CD14-positive monocyte (primary cell): ENCODE results near the gene RARRES1. TPM values are rescaled to one million over a fixed set of nuclear protein-coding genes. Genes with fewer than 3 reads are reported as not detected.

Experiments
- DNase-seq, 3 donors: peaks; one replicate each; pipeline ENCODE4 v3.0.0-alpha.2; 2011 to 2022
- H2AFZ ChIP-seq: 2 replicates; pipeline ENCODE4 v1.6.0; 2012; ENCODE audit warnings: mild to moderate bottlenecking, low read depth, low read length, inconsistent platforms; ENCODE audit not compliant: insufficient read depth, poor library complexity, severe bottlenecking
- H3K27ac ChIP-seq, 2 donors: 1 replicate in 1 of 2; 2 replicates in 1 of 2; pipeline ENCODE4 v1.5.1; 2012 to 2013; ENCODE audit warnings: low read length in 2 of 2, control low read depth in 1 of 2, inconsistent platforms in 1 of 2, low read depth in 1 of 2, mild to moderate bottlenecking in 1 of 2
- H3K27me3 ChIP-seq, 2 donors: one replicate each; pipeline versions ENCODE4 v1.6.0 to v1.6.1; 2011 to 2013; ENCODE audit warnings: low read length in 2 of 2; ENCODE audit not compliant: control insufficient read depth in 2 of 2, insufficient read depth in 2 of 2
- H3K36me3 ChIP-seq, 2 donors: replicated peaks in 1 of 2; 1 replicate in 1 of 2; 2 replicates in 1 of 2; pipeline versions ENCODE4 v1.5.1 to v1.6.1; 2012 to 2013; ENCODE audit warnings: low read length in 2 of 2, control low read depth in 1 of 2, inconsistent platforms in 1 of 2, mild to moderate bottlenecking in 1 of 2; ENCODE audit not compliant: insufficient read depth in 2 of 2, control insufficient read depth in 1 of 2
- H3K4me1 ChIP-seq, 2 donors: 1 replicate in 1 of 2; 2 replicates in 1 of 2; pipeline versions ENCODE4 v1.5.1 to v1.6.1; 2012 to 2013; ENCODE audit warnings: low read length in 2 of 2, control low read depth in 1 of 2, inconsistent platforms in 1 of 2, mild to moderate bottlenecking in 1 of 2, moderate library complexity in 1 of 2; ENCODE audit not compliant: insufficient read depth in 2 of 2, control insufficient read depth in 1 of 2
- H3K4me2 ChIP-seq: replicated peaks from 2 replicates; pipeline ENCODE3; 2012; ENCODE audit warnings: low read length, moderate library complexity, mild to moderate bottlenecking; ENCODE audit not compliant: poor library complexity, severe bottlenecking; ENCODE audit errors: extremely low read depth
- H3K4me3 ChIP-seq, 3 experiments: fragments of 200-600 bp in 1 of 3; sonication (generic) in 1 of 3; replicated peaks in 1 of 3; 1 replicate in 2 of 3; 2 replicates in 1 of 3; pipeline ENCODE4 v1.5.1; 2011 to 2013; ENCODE audit warnings: low read length in 3 of 3, mild to moderate bottlenecking in 3 of 3, control low read depth in 2 of 3, low read depth in 2 of 3, inconsistent platforms in 1 of 3, moderate library complexity in 1 of 3
- H3K79me2 ChIP-seq: 2 replicates; pipeline ENCODE4 v1.6.0; 2012; ENCODE audit warnings: mild to moderate bottlenecking, control low read depth, inconsistent platforms, low read length, moderate library complexity; ENCODE audit not compliant: insufficient read depth
- H3K9ac ChIP-seq: 2 replicates; pipeline ENCODE4 v1.6.0; 2017; ENCODE audit warnings: low read length, mild to moderate bottlenecking; ENCODE audit not compliant: insufficient read depth, poor library complexity, severe bottlenecking
- H3K9me3 ChIP-seq, 2 donors: replicated peaks in 1 of 2; 1 replicate in 1 of 2; 2 replicates in 1 of 2; pipeline versions ENCODE4 v1.5.1 to v1.6.1; 2012 to 2013; ENCODE audit warnings: low read length in 2 of 2, control low read depth in 1 of 2; ENCODE audit not compliant: control insufficient read depth in 1 of 2, insufficient read depth in 1 of 2
- H4K20me1 ChIP-seq: 2 replicates; pipeline ENCODE4 v1.6.0; 2012; ENCODE audit warnings: mild to moderate bottlenecking, low read length, control low read depth, moderate library complexity; ENCODE audit not compliant: insufficient read depth
- H3K27ac Mint-ChIP-seq, 7 donors: one replicate each; pipeline ENCODE4 v1.8.0; 2020; ENCODE audit warnings: mild to moderate bottlenecking in 7 of 7, mixed read lengths in 7 of 7, moderate library complexity in 6 of 7, inconsistent platforms in 2 of 7
- H3K27me3 Mint-ChIP-seq, 3 donors: one replicate each; pipeline ENCODE4 v1.8.0; 2021 to 2022; ENCODE audit warnings: low read depth in 3 of 3, mild to moderate bottlenecking in 3 of 3, mixed read lengths in 3 of 3, moderate library complexity in 3 of 3, inconsistent platforms in 1 of 3
- H3K36me3 Mint-ChIP-seq, 2 donors: one replicate each; pipeline ENCODE4 v1.8.0; 2020; ENCODE audit warnings: mixed read lengths in 2 of 2, inconsistent platforms in 1 of 2, mild to moderate bottlenecking in 1 of 2
- H3K4me1 Mint-ChIP-seq: one replicate; pipeline ENCODE4 v1.8.0; 2020; ENCODE audit warnings: mild to moderate bottlenecking, mixed read lengths
- H3K4me3 Mint-ChIP-seq, 2 donors: one replicate each; pipeline ENCODE4 v1.8.0; 2020; ENCODE audit warnings: mild to moderate bottlenecking in 2 of 2, mixed read lengths in 2 of 2, moderate library complexity in 1 of 2
- H3K9me3 Mint-ChIP-seq, 7 donors: one replicate each; pipeline ENCODE4 v1.8.0; 2020 to 2022; ENCODE audit warnings: mixed read lengths in 7 of 7, mild to moderate bottlenecking in 6 of 7, moderate library complexity in 6 of 7, inconsistent platforms in 2 of 7
- WGBS: methylation state at CpG from one replicate; pipeline ENCODE4 v1.1.5; 2013; ENCODE audit warnings: missing lambda C conversion rate; ENCODE audit not compliant: insufficient coverage; 5-methylcytosine and 5-hydroxymethylcytosine counted together
- intact Hi-C, 2 donors: fragments of 100-400 bp; cut with micrococcal nuclease; formaldehyde crosslinking; loops; one replicate each; pipeline versions ENCODE4 v1.15.0 to v1.15.1; 2023
- polyA plus RNA-seq, 3 donors: library from polyadenylated mRNA; depleted of rRNA in 1 of 3; unstranded in 2 of 3; stranded (reverse) in 1 of 3; fragments of 300-500 nt in 2 of 3; fragments of >200 nt in 1 of 3; fragmentation: Illumina TruSeq in 2 of 3; gene quantifications; 1 replicate in 2 of 3; 2 replicates in 1 of 3; pipeline ENCODE4 v1.2.3, GENCODE V29; 2012 to 2021
- TF ChIP-seq, protein P1 (sequence below): fragments of 200-600 bp; IDR thresholded peaks from one replicate; pipeline ENCODE4 v1.8.0; 2022; ENCODE audit warnings: antibody characterized with exemption, mild to moderate bottlenecking

The RARRES1 gene
- polyA plus RNA-seq, 3 donors: not detected

DNA sequence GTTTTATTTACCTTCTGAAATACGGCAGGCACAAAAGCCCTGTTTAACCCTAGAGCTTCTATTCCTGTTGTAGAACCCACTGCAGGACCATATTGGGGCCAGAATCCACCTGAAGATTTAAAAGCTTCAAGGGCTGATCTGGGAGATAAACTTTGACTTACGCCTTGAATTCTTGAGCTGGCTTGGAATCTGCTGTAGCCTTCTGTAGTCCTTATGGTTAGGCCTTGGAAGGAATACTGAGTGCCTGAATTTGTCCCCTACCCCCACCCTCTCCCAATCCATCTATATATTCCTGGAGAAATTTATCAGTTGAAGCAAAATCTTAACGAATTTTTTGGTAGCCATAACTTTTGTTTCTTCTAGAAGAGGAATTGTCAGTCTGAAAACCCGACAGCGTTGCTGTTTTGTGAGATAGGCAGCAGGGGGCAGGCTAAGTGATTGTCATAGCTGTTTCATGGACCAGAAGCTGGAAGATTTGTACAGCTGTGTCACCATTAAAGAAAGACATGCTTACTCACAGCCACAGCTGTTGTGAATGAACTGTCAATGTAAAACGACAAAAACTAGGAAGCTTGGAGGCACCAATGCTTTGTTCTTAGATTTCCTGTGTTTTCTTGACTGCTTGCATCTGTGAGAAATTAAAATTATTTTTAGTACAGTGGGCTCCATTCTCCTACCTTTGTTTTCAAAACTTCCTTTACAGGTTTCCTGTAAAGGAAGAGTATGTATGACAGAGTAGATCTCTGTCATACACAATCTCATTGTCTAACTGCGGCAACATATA, 72.6 kb downstream of the RARRES1 start:
- Mint-ChIP-seq H3K4me1 (no peaks in the 10 kb centered on the region), H3K9me3 (no peaks in the 10 kb centered on the region), H3K27me3 (no peaks in the 10 kb centered on the region), H3K36me3 (peaks cover 66 to 78% of the 10 kb centered on the region in 2 donors), H3K4me3 (no peak overlapping the region), H3K27ac (peak overlapping the region in 1 of 7 donors; percentile 19)
- 14% methylated on average over 3 of the region's 7 CpGs for WGBS
- TF ChIP-seq, protein P1, sequence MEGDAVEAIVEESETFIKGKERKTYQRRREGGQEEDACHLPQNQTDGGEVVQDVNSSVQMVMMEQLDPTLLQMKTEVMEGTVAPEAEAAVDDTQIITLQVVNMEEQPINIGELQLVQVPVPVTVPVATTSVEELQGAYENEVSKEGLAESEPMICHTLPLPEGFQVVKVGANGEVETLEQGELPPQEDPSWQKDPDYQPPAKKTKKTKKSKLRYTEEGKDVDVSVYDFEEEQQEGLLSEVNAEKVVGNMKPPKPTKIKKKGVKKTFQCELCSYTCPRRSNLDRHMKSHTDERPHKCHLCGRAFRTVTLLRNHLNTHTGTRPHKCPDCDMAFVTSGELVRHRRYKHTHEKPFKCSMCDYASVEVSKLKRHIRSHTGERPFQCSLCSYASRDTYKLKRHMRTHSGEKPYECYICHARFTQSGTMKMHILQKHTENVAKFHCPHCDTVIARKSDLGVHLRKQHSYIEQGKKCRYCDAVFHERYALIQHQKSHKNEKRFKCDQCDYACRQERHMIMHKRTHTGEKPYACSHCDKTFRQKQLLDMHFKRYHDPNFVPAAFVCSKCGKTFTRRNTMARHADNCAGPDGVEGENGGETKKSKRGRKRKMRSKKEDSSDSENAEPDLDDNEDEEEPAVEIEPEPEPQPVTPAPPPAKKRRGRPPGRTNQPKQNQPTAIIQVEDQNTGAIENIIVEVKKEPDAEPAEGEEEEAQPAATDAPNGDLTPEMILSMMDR: peak; percentile 72
- peaks cover 76 to 92% of the 10 kb centered on the region in 2 donors for H3K36me3 ChIP-seq
- H3K4me2 ChIP-seq: no peak overlapping the region
- peak; percentile 31 to 51 (median 44) for DNase-seq
- H3K9me3 ChIP-seq: no peaks in the 10 kb centered on the region
- no peaks in the 10 kb centered on the region for H3K4me1 ChIP-seq
- intact Hi-C loops: loop anchor here (5.0 kb wide), 1 partner anchor 128 kb away; no protein-coding TSS in a partner anchor
- H3K9ac ChIP-seq: no peak overlapping the region
- no peaks in the 10 kb centered on the region for H4K20me1 ChIP-seq
- H2AFZ ChIP-seq: no peak overlapping the region
- H3K27ac ChIP-seq: no peak overlapping the region
- H3K4me3 ChIP-seq: no peak overlapping the region
- no peaks in the 10 kb centered on the region for H3K79me2 ChIP-seq
- H3K27me3 ChIP-seq: no peaks in the 10 kb centered on the region

DNA sequence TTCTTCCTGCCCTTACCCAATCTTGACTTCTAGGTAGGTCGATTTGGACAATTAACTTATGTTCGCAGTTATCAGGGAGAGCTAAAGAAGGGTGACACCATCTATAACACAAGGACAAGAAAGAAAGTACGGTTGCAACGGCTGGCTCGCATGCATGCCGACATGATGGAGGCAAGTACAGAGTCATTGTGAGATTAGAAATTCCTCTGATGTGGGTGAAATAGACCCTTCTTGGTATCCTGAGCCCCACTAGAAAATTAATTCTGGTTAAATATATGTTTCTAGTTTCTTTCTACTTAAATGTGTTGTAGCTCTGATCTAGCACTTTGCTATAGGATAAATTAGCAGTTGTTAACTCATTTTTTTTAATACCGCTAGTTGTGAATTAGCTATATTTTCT, 73.4 kb downstream of the RARRES1 start:
- Mint-ChIP-seq H3K36me3 (peaks cover 66 to 80% of the 10 kb centered on the region in 2 donors), H3K9me3 (no peaks in the 10 kb centered on the region), H3K27me3 (no peaks in the 10 kb centered on the region), H3K4me1 (no peaks in the 10 kb centered on the region), H3K4me3 (no peak overlapping the region), H3K27ac (no peak overlapping the region)
- intact Hi-C loops: loop anchor here in 1 of 2 donors (5.0 kb wide), 1 partner anchor 128 kb away; no protein-coding TSS in a partner anchor
- peaks cover 76 to 92% of the 10 kb centered on the region in 2 donors for H3K36me3 ChIP-seq
- H3K79me2 ChIP-seq: no peaks in the 10 kb centered on the region
- no peak overlapping the region for H2AFZ ChIP-seq
- H4K20me1 ChIP-seq: no peaks in the 10 kb centered on the region
- TF ChIP-seq, protein P1: no peak
- no peak overlapping the region for H3K27ac ChIP-seq
- no CpG with 5 or more reads among the region's 7 CpGs for WGBS
- no peak overlapping the region for H3K4me2 ChIP-seq
- no peak for DNase-seq
- no peaks in the 10 kb centered on the region for H3K9me3 ChIP-seq
- H3K27me3 ChIP-seq: no peaks in the 10 kb centered on the region
- H3K4me1 ChIP-seq: no peaks in the 10 kb centered on the region
- no peak overlapping the region for H3K4me3 ChIP-seq
- no peak overlapping the region for H3K9ac ChIP-seq
